Fibroblast of villous mesenchyme (primary cell): ENCODE measurements around the gene ARHGAP32. TPM values are rescaled to one million over a fixed set of nuclear protein-coding genes. Genes with fewer than 3 reads are reported as not detected.
"Not testable (repeated sequence)": the region's sequence is repeated elsewhere in the genome, so short reads cannot be mapped to it uniquely, and the experiment has no call there.

ENCODE experiments used
- DNase-seq: peaks from one replicate; pipeline ENCODE4 v3.0.0-alpha.2; 2010; ENCODE audit warnings: low read depth
- H3K4me3 ChIP-seq: 2 replicates; pipeline ENCODE4 v1.5.1; 2011; ENCODE audit warnings: low read depth, mild to moderate bottlenecking, low read length
- CTCF ChIP-seq: IDR thresholded peaks from 2 replicates; pipeline ENCODE4 v1.5.1; 2012; ENCODE audit warnings: low read depth, mild to moderate bottlenecking, low read length; ENCODE audit not compliant: insufficient read depth
- total RNA-seq: library from RNA; depleted of rRNA; stranded (reverse); fragments of >200 nt; gene quantifications from 2 replicates; pipeline ENCODE4 v1.2.3, GENCODE V29; 2012

The ARHGAP32 gene
- total RNA-seq, 1 donor = 9.5 TPM

- DNase-seq = peak; percentile 18
- no peak for TF ChIP-seq CTCF
Measured at GRCh38 chr11:129021295-129021694, 170.8 kb downstream of the ARHGAP32 start.

GRCh38 chr11:129018991-129019390 lies 173.1 kb downstream of the ARHGAP32 start:
- no peak for DNase-seq
- no peak overlapping the region for H3K4me3 ChIP-seq
- no peak for TF ChIP-seq CTCF

More at GRCh38 chr11:129021295-129021694, 170.8 kb downstream of the ARHGAP32 start:
- H3K4me3 ChIP-seq = no peak overlapping the region

- DNase-seq = no peak
- H3K4me3 ChIP-seq = no peak overlapping the region
- no peak for TF ChIP-seq CTCF
Measured at GRCh38 chr11:129018126-129018525, 174.0 kb downstream of the ARHGAP32 start.

- DNase-seq = peak; percentile 51
- no peak for TF ChIP-seq CTCF
- no peak overlapping the region for H3K4me3 ChIP-seq
Measured at GRCh38 chr11:129013737-129014475, 178.2 kb downstream of the ARHGAP32 start.

GRCh38 chr11:129012880-129013279 lies 179.2 kb downstream of the ARHGAP32 start:
- DNase-seq = no peak
- no peak for TF ChIP-seq CTCF
- H3K4me3 ChIP-seq = no peak overlapping the region

- no peak for DNase-seq
- no peak for TF ChIP-seq CTCF
- H3K4me3 ChIP-seq = no peak overlapping the region
Measured at GRCh38 chr11:129006161-129006560, 186.0 kb downstream of the ARHGAP32 start.

- DNase-seq, H3K4me3 ChIP-seq: not testable (repeated sequence)
Measured at GRCh38 chr11:128999165-128999564, 193.0 kb downstream of the ARHGAP32 start.
